ENCODE measurements around the gene C6orf132. TPM values are rescaled to one million over a fixed set of nuclear protein-coding genes. Genes with fewer than 3 reads are reported as not detected.

Gene C6orf132
- total RNA-seq, 1 donor from 2014 or later, result not detected

GRCh38 chr6:42071881-42072583 lies 70.4 kb downstream of the C6orf132 start:
- DNase-seq, result peak; percentile 5

GRCh38 chr6:42068872-42069522 lies 73.4 kb downstream of the C6orf132 start:
- DNase-seq, result no peak

GRCh38 chr6:42068173-42068572 lies 74.2 kb downstream of the C6orf132 start:
- DNase-seq, result no peak

GRCh38 chr6:42066156-42066675 lies 76.2 kb downstream of the C6orf132 start:
- no peak for DNase-seq

GRCh38 chr6:42059743-42060142 lies 82.7 kb downstream of the C6orf132 start:
- no peak for DNase-seq

GRCh38 chr6:42053601-42054000 lies 88.8 kb downstream of the C6orf132 start:
- DNase-seq, result no peak

- no peak for DNase-seq
These were observed 91.2 kb downstream of the C6orf132 start for GRCh38 chr6:42051268-42051653.

Other genes starting within 250 kb of the C6orf132 start
- 12.5 TPM for gene USP49, start 247.2 kb downstream of the C6orf132 start, total RNA-seq
- gene MED20, start 221.5 kb downstream of the C6orf132 start, total RNA-seq, result 15.9 TPM
- 14.0 TPM for gene BYSL, start 221.1 kb downstream of the C6orf132 start, total RNA-seq
- gene CCND3, start 200.8 kb downstream of the C6orf132 start, total RNA-seq, result 19.2 TPM
- 4.8 TPM for gene TAF8, start 92.1 kb downstream of the C6orf132 start, total RNA-seq
- gene GUCA1A, start 30.7 kb upstream of the C6orf132 start, total RNA-seq, result 2.2 TPM
- gene GUCA1B, start 52.3 kb upstream of the C6orf132 start, total RNA-seq, result not detected
- 43.0 TPM for gene MRPS10, start 75.2 kb upstream of the C6orf132 start, total RNA-seq